ENCODE measurements around the gene SYNE4. TPM values are rescaled to one million over a fixed set of nuclear protein-coding genes. Genes with fewer than 3 reads are reported as not detected.

Gene SYNE4
- polyA plus RNA-seq, 1 of the 3 experiments (the other 2 are of a cell fraction) = 0.48 TPM

DNA sequence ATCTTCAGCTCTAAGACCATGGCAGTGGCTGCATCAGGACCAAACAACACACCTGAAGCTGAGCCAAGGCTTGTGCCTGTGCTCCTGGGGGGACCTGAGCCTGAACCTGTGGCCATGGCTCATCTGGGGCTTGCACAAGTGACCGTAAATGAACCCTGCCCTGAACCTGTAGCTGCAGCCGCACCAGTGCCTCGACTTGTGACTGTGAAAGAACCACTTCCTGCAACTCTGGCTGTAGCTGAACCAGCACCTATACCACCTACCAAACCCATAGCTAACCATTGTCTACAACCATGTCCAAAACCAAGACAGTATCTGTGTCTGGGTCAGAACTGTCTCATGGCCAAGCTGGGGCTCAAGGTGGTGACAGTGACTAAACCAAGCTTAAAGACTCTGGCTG lies 41.8 kb downstream of the SYNE4 start:
- H3K4me2 ChIP-seq = no peak overlapping the region
- H3K27ac ChIP-seq (ENCODE audit: low read depth in 2 of 2, low read length in 1 of 2) = no peak overlapping the region
- CTCF ChIA-PET = interaction anchor here (1.0 to 1.1 kb wide), 2 partner anchors 20 to 24 kb away, joined by 3 read pairs; no protein-coding TSS in a partner anchor
- no peaks in the 10 kb centered on the region for H3K9me3 ChIP-seq
- no peaks in the 10 kb centered on the region for H3K4me1 ChIP-seq (ENCODE audit: control insufficient read depth in 1 of 2, insufficient read depth in 2 of 2, low read depth in 1 of 2, low read length in 1 of 2)
- H3K79me2 ChIP-seq (ENCODE audit: insufficient read depth) = no peaks in the 10 kb centered on the region
- WGBS (ENCODE audit: low lambda C conversion rate) = 20% methylated on average over 1 of the region's 3 CpGs
- H4K20me1 ChIP-seq (ENCODE audit: insufficient read depth) = no peaks in the 10 kb centered on the region
- H2AFZ ChIP-seq (ENCODE audit: low read depth) = no peak overlapping the region
- DNase-seq = no peak
- TF ChIP-seq CHD2 (IDR thresholded peaks at IDR 0.05; ENCODE audit: low read length, partially characterized antibody) = no peak
- no peak for TF ChIP-seq RFX5 (IDR thresholded peaks at IDR 0.05; ENCODE audit: low read length)
- no peak for TF ChIP-seq TEAD4 (IDR thresholded peaks at IDR 0.05; ENCODE audit: borderline replicate concordance, insufficient read depth)
- TF ChIP-seq GATA2 (CRISPR knock-in tag; IDR thresholded peaks at IDR 0.05) = no peak
- TF ChIP-seq NRF1 (IDR thresholded peaks at IDR 0.05; ENCODE audit: low read depth, low read length) = no peak
- TF ChIP-seq, protein P1, sequence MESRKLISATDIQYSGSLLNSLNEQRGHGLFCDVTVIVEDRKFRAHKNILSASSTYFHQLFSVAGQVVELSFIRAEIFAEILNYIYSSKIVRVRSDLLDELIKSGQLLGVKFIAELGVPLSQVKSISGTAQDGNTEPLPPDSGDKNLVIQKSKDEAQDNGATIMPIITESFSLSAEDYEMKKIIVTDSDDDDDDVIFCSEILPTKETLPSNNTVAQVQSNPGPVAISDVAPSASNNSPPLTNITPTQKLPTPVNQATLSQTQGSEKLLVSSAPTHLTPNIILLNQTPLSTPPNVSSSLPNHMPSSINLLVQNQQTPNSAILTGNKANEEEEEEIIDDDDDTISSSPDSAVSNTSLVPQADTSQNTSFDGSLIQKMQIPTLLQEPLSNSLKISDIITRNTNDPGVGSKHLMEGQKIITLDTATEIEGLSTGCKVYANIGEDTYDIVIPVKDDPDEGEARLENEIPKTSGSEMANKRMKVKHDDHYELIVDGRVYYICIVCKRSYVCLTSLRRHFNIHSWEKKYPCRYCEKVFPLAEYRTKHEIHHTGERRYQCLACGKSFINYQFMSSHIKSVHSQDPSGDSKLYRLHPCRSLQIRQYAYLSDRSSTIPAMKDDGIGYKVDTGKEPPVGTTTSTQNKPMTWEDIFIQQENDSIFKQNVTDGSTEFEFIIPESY (IDR thresholded peaks at IDR 0.05; ENCODE audit: borderline replicate concordance, low read depth) = no peak
- TF ChIP-seq FOXM1 (IDR thresholded peaks at IDR 0.05; ENCODE audit: low read depth) = no peak
- TF ChIP-seq FOXJ3 (CRISPR knock-in tag; IDR thresholded peaks at IDR 0.05) = no peak
- no peak for TF ChIP-seq GABPA (IDR thresholded peaks at IDR 0.05; ENCODE audit: low read depth)
- no peak for TF ChIP-seq TAF1 (IDR thresholded peaks at IDR 0.05; ENCODE audit: borderline replicate concordance, low read depth, low read length)
- no peak for TF ChIP-seq RAD21 (IDR thresholded peaks at IDR 0.05; ENCODE audit: low read length)
- no peak for TF ChIP-seq NFIC (IDR thresholded peaks at IDR 0.05; ENCODE audit: borderline replicate concordance)
- no peak for TF ChIP-seq ELF1 (IDR thresholded peaks at IDR 0.05)
- no peak for TF ChIP-seq MEF2A (IDR thresholded peaks at IDR 0.05; ENCODE audit: borderline replicate concordance, low read depth)
- TF ChIP-seq POLR2AphosphoS5 (IDR thresholded peaks at IDR 0.05; ENCODE audit: low read depth, low read length) = no peak
- no peaks in the 10 kb centered on the region; the same call in 1 of the 2 replicates for H3K27me3 ChIP-seq (ENCODE audit: insufficient read depth)
- no peaks in the 10 kb centered on the region for H3F3A ChIP-seq (replicated peaks; ENCODE audit: insufficient read depth)
- POLR2A ChIA-PET = no interaction called here
- no peak overlapping the region for H3K4me3 ChIP-seq (ENCODE audit: low read depth in 2 of 2, low read length in 1 of 2)
- no peak overlapping the region for H3K9ac ChIP-seq
- no peaks in the 10 kb centered on the region for H3K9me2 ChIP-seq
- no peaks in the 10 kb centered on the region for H3K36me3 ChIP-seq (replicated peaks in 1 of 2; ENCODE audit: control insufficient read depth in 1 of 2, insufficient read depth in 2 of 2, low read length in 1 of 2)

DNA sequence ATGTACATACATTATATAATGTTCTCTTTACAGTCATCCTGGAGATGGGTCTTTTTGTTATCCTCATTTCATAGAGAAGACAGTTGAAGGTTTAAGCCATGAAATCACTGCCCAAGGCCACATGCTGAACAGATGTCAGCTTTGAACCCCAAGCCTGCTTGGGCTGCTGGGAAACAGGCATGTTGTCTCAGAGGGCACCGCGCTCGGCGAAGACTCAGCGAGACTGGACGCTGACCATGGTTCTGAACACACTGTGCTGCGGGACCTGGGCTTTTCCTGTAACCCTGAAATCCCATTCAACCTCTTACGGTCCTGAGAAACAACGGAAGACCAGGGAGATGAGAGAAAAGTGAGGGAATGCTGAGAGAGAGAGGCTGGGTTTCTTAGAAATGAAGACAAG lies 45.1 kb downstream of the SYNE4 start:
- H3K4me1 ChIP-seq (ENCODE audit: control insufficient read depth in 1 of 2, insufficient read depth in 2 of 2, low read depth in 1 of 2, low read length in 1 of 2) = no peaks in the 10 kb centered on the region
- DNase-seq = no peak
- no peak overlapping the region for H3K4me2 ChIP-seq
- H3K36me3 ChIP-seq (replicated peaks in 1 of 2; ENCODE audit: control insufficient read depth in 1 of 2, insufficient read depth in 2 of 2, low read length in 1 of 2) = no peaks in the 10 kb centered on the region
- no peak overlapping the region for H3K4me3 ChIP-seq (ENCODE audit: low read depth in 2 of 2, low read length in 1 of 2)
- H3F3A ChIP-seq (replicated peaks; ENCODE audit: insufficient read depth) = no peaks in the 10 kb centered on the region
- H4K20me1 ChIP-seq (ENCODE audit: insufficient read depth) = no peaks in the 10 kb centered on the region
- peaks cover 24% of the 10 kb centered on the region for H3K27me3 ChIP-seq (ENCODE audit: insufficient read depth)
- 56% methylated on average over 8 of the region's 9 CpGs for WGBS (ENCODE audit: low lambda C conversion rate)
- no peaks in the 10 kb centered on the region for H3K9me2 ChIP-seq
- ChIA-PET POLR2A (no interaction called here), CTCF (interaction anchor here (0.8 kb wide), 1 partner anchor 32 kb away, joined by 3 read pairs; no protein-coding TSS in a partner anchor)
- TF ChIP-seq EP300 (IDR thresholded peaks at IDR 0.05; ENCODE audit: borderline replicate concordance in 1 of 2, low read depth in 1 of 2, low read length in 1 of 2) = no peak
- TF ChIP-seq, protein P2, sequence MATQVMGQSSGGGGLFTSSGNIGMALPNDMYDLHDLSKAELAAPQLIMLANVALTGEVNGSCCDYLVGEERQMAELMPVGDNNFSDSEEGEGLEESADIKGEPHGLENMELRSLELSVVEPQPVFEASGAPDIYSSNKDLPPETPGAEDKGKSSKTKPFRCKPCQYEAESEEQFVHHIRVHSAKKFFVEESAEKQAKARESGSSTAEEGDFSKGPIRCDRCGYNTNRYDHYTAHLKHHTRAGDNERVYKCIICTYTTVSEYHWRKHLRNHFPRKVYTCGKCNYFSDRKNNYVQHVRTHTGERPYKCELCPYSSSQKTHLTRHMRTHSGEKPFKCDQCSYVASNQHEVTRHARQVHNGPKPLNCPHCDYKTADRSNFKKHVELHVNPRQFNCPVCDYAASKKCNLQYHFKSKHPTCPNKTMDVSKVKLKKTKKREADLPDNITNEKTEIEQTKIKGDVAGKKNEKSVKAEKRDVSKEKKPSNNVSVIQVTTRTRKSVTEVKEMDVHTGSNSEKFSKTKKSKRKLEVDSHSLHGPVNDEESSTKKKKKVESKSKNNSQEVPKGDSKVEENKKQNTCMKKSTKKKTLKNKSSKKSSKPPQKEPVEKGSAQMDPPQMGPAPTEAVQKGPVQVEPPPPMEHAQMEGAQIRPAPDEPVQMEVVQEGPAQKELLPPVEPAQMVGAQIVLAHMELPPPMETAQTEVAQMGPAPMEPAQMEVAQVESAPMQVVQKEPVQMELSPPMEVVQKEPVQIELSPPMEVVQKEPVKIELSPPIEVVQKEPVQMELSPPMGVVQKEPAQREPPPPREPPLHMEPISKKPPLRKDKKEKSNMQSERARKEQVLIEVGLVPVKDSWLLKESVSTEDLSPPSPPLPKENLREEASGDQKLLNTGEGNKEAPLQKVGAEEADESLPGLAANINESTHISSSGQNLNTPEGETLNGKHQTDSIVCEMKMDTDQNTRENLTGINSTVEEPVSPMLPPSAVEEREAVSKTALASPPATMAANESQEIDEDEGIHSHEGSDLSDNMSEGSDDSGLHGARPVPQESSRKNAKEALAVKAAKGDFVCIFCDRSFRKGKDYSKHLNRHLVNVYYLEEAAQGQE (IDR thresholded peaks at IDR 0.05; ENCODE audit: low read depth, low read length) = peak; percentile 97
- H3K79me2 ChIP-seq (ENCODE audit: insufficient read depth) = no peaks in the 10 kb centered on the region
- H3K27ac ChIP-seq (ENCODE audit: low read depth in 2 of 2, low read length in 1 of 2) = no peak overlapping the region
- no peak overlapping the region for H2AFZ ChIP-seq (ENCODE audit: low read depth)
- no peak overlapping the region for H3K9ac ChIP-seq
- H3K9me3 ChIP-seq = no peaks in the 10 kb centered on the region
